GM23248 (cell line): ENCODE results near the gene OTOGL. TPM values are rescaled to one million over a fixed set of nuclear protein-coding genes. Genes with fewer than 3 reads are reported as not detected.
A peak's percentile ranks its signal among the peaks of the same experiment; 100 is the strongest.

ENCODE experiments used
- DNase-seq: peaks from one replicate; pipeline ENCODE4 v3.0.0-alpha.2; 2015
- H2AFZ ChIP-seq: fragments of 200-600 bp; sonication (generic); 2 replicates; pipeline ENCODE4 v1.6.1; 2016; ENCODE audit warnings: antibody characterized with exemption
- H3F3A ChIP-seq: fragments of 200-600 bp; sonication (generic); 2 replicates; pipeline ENCODE4 v1.6.1; 2016; ENCODE audit warnings: mild to moderate bottlenecking, antibody characterized with exemption, mixed run types; ENCODE audit not compliant: insufficient read depth
- H3K27ac ChIP-seq: fragments of 200-600 bp; sonication (generic); 2 replicates; pipeline ENCODE4 v1.5.1; 2016; ENCODE audit warnings: mild to moderate bottlenecking
- H3K27me3 ChIP-seq: fragments of 200-600 bp; sonication (generic); replicated peaks from 2 replicates; pipeline ENCODE4 v1.6.1; 2016; ENCODE audit warnings: mild to moderate bottlenecking; ENCODE audit not compliant: insufficient read depth
- H3K36me3 ChIP-seq: fragments of 200-600 bp; sonication (generic); 2 replicates; pipeline ENCODE4 v1.6.1; 2016; ENCODE audit warnings: low read depth, mild to moderate bottlenecking
- H3K4me1 ChIP-seq: fragments of 200-600 bp; sonication (generic); 2 replicates; pipeline ENCODE4 v1.6.1; 2016; ENCODE audit warnings: mild to moderate bottlenecking; ENCODE audit not compliant: insufficient read depth
- H3K4me2 ChIP-seq: fragments of 200-600 bp; sonication (generic); one replicate; pipeline ENCODE4 v1.6.1; 2016; ENCODE audit warnings: mild to moderate bottlenecking; ENCODE audit not compliant: unreplicated experiment
- H3K4me3 ChIP-seq: fragments of 200-600 bp; sonication (generic); 2 replicates; pipeline ENCODE4 v1.5.1; 2016; ENCODE audit warnings: mild to moderate bottlenecking
- H3K79me2 ChIP-seq: fragments of 200-600 bp; sonication (generic); 2 replicates; pipeline ENCODE4 v1.6.1; 2016; ENCODE audit warnings: mild to moderate bottlenecking; ENCODE audit not compliant: insufficient read depth
- H3K9ac ChIP-seq: fragments of 200-600 bp; sonication (generic); 2 replicates; pipeline ENCODE4 v1.6.1; 2016; ENCODE audit warnings: mild to moderate bottlenecking
- H3K9me2 ChIP-seq: fragments of 200-600 bp; sonication (generic); 2 replicates; pipeline ENCODE4 v1.6.1; 2016; ENCODE audit warnings: mixed run types, mild to moderate bottlenecking, moderate library complexity; ENCODE audit not compliant: insufficient read depth
- H3K9me3 ChIP-seq: fragments of 200-600 bp; sonication (generic); one replicate; pipeline ENCODE4 v1.6.1; 2017; ENCODE audit warnings: low read depth
- H4K20me1 ChIP-seq: fragments of 200-600 bp; sonication (generic); 2 replicates; pipeline ENCODE4 v1.6.0; 2016; ENCODE audit not compliant: insufficient read depth
- EZH2 ChIP-seq: fragments of 200-600 bp; sonication (generic); IDR thresholded peaks from 2 replicates; pipeline ENCODE4 v1.6.1; 2018; ENCODE audit warnings: antibody characterized with exemption, mild to moderate bottlenecking; ENCODE audit not compliant: insufficient read depth, poor library complexity, severe bottlenecking
- EZH2phosphoT487 ChIP-seq: fragments of 200-600 bp; sonication (generic); IDR thresholded peaks from 2 replicates; pipeline ENCODE4 v1.6.1; 2018; ENCODE audit warnings: antibody characterized with exemption, moderate library complexity, mild to moderate bottlenecking, low read depth; ENCODE audit not compliant: insufficient read depth
- WGBS, 2 experiments: methylation state at CpG; one replicate each; pipeline ENCODE4 v1.1.6; 2015 to 2017; ENCODE audit warnings: low lambda C conversion rate in 2 of 2, low coverage in 1 of 2; ENCODE audit errors: missing lambda C conversion rate in 2 of 2; 5-methylcytosine and 5-hydroxymethylcytosine counted together
- in situ Hi-C: fragments of 300-500 bp; cut with MboI; formaldehyde crosslinking; loops from 2 replicates; pipeline ENCODE4 v1.15.0; 2020
- polyA plus RNA-seq: library from polyadenylated mRNA; unstranded; fragments of >200 nt; fragmentation: Nextera tagmentation; extraction: Ambion mirVana; gene quantifications from 2 replicates; pipeline ENCODE4 v1.2.1, GENCODE V29; 2016
- total RNA-seq: library from RNA; depleted of rRNA; stranded (reverse); fragments of >200 nt; shearing (Covaris generic); gene quantifications from 2 replicates; pipeline ENCODE4 v1.2.3, GENCODE V29; 2014

OTOGL gene
- total and polyA plus RNA-seq, 2 experiments from 2014 or later, result under 0.01 to 0.09 TPM

GRCh38 chr12:80401191-80401590 lies 301.9 kb downstream of the OTOGL start:
- no peaks in the 10 kb centered on the region for H3K79me2 ChIP-seq
- no peak overlapping the region for H3K4me3 ChIP-seq
- peak overlapping the region; percentile 16 for H3K4me2 ChIP-seq
- H3F3A ChIP-seq, result no peaks in the 10 kb centered on the region
- in situ Hi-C loops, result loop anchor here (25.0 kb wide), 1 partner anchor 536 kb away; the partner anchor contains the start of gene LIN7A
- no peaks in the 10 kb centered on the region for H3K9me2 ChIP-seq
- H3K27ac ChIP-seq, result no peak overlapping the region
- H4K20me1 ChIP-seq, result no peaks in the 10 kb centered on the region
- DNase-seq, result no peak
- H3K9me3 ChIP-seq, result no peaks in the 10 kb centered on the region
- peak overlapping the region; percentile 42 for H2AFZ ChIP-seq
- H3K27me3 ChIP-seq, result no peaks in the 10 kb centered on the region
- no peak overlapping the region for H3K9ac ChIP-seq
- H3K4me1 ChIP-seq, result no peaks in the 10 kb centered on the region
- TF ChIP-seq EZH2 (no peak), EZH2phosphoT487 (no peak)
- no peaks in the 10 kb centered on the region for H3K36me3 ChIP-seq
- 70 to 77% methylated on average over 3 of the region's 3 CpGs for WGBS, 2 experiments

- H3K36me3 ChIP-seq, result no peaks in the 10 kb centered on the region
- H3F3A ChIP-seq, result no peaks in the 10 kb centered on the region
- no peaks in the 10 kb centered on the region for H3K9me2 ChIP-seq
- WGBS, 2 experiments, result 83 to 94% methylated on average over 2 of the region's 2 CpGs
- H3K4me1 ChIP-seq, result no peaks in the 10 kb centered on the region
- H3K4me2 ChIP-seq, result no peak overlapping the region
- no peaks in the 10 kb centered on the region for H3K27me3 ChIP-seq
- in situ Hi-C loops, result loop anchor here (25.0 kb wide), 1 partner anchor 533 kb away; the partner anchor contains the start of gene LIN7A
- H3K9me3 ChIP-seq, result no peaks in the 10 kb centered on the region
- no peak overlapping the region for H3K4me3 ChIP-seq
- H3K79me2 ChIP-seq, result no peaks in the 10 kb centered on the region
- no peak for DNase-seq
- no peak overlapping the region for H2AFZ ChIP-seq
- no peak overlapping the region for H3K27ac ChIP-seq
- H4K20me1 ChIP-seq, result no peaks in the 10 kb centered on the region
- TF ChIP-seq EZH2 (no peak), EZH2phosphoT487 (no peak)
- H3K9ac ChIP-seq, result no peak overlapping the region
These were observed 305.3 kb downstream of the OTOGL start for GRCh38 chr12:80404629-80405028.

GRCh38 chr12:80406253-80406652 lies 306.9 kb downstream of the OTOGL start:
- no peaks in the 10 kb centered on the region for H3K4me1 ChIP-seq
- no peak overlapping the region for H3K27ac ChIP-seq
- no peaks in the 10 kb centered on the region for H3K27me3 ChIP-seq
- no peak for DNase-seq
- no peaks in the 10 kb centered on the region for H4K20me1 ChIP-seq
- no peak overlapping the region for H3K9ac ChIP-seq
- TF ChIP-seq EZH2 (no peak), EZH2phosphoT487 (no peak)
- no peak overlapping the region for H3K4me2 ChIP-seq
- no peaks in the 10 kb centered on the region for H3F3A ChIP-seq
- H2AFZ ChIP-seq, result no peak overlapping the region
- H3K4me3 ChIP-seq, result no peak overlapping the region
- H3K36me3 ChIP-seq, result no peaks in the 10 kb centered on the region
- H3K79me2 ChIP-seq, result no peaks in the 10 kb centered on the region
- in situ Hi-C loops, result loop anchor here (25.0 kb wide), 1 partner anchor 531 kb away; the partner anchor contains the start of gene LIN7A
- no peaks in the 10 kb centered on the region for H3K9me3 ChIP-seq
- no peaks in the 10 kb centered on the region for H3K9me2 ChIP-seq

- Histone ChIP-seq H3K4me3 (no peak overlapping the region), H3K4me1 (no peaks in the 10 kb centered on the region), H3K27ac (no peak overlapping the region), H3K27me3 (no peaks in the 10 kb centered on the region), H3F3A (no peaks in the 10 kb centered on the region), H3K4me2 (no peak overlapping the region), H2AFZ (no peak overlapping the region), H3K9ac (no peak overlapping the region), H3K36me3 (no peaks in the 10 kb centered on the region), H3K9me2 (no peaks in the 10 kb centered on the region), H4K20me1 (no peaks in the 10 kb centered on the region), H3K9me3 (no peaks in the 10 kb centered on the region), H3K79me2 (no peaks in the 10 kb centered on the region)
- WGBS, 2 experiments, result 46 to 51% methylated on average over 3 of the region's 3 CpGs
- TF ChIP-seq EZH2phosphoT487, result no peak
- TF ChIP-seq EZH2, result no peak
- in situ Hi-C loops, result loop anchor here (5.0 to 25.0 kb wide), 2 partner anchors 351 to 526 kb away; partner anchors contain the start of gene LIN7A
- DNase-seq, result no peak
These were observed 312.4 kb downstream of the OTOGL start for GRCh38 chr12:80411787-80412186.

GRCh38 chr12:80412343-80412953 lies 313.1 kb downstream of the OTOGL start:
- Histone ChIP-seq H3F3A (no peaks in the 10 kb centered on the region), H2AFZ (no peak overlapping the region), H4K20me1 (no peaks in the 10 kb centered on the region), H3K79me2 (no peaks in the 10 kb centered on the region), H3K9me2 (no peaks in the 10 kb centered on the region), H3K4me2 (no peak overlapping the region), H3K27me3 (no peaks in the 10 kb centered on the region), H3K9ac (no peak overlapping the region), H3K36me3 (no peaks in the 10 kb centered on the region), H3K27ac (no peak overlapping the region), H3K9me3 (no peaks in the 10 kb centered on the region), H3K4me1 (no peaks in the 10 kb centered on the region), H3K4me3 (no peak overlapping the region)
- no peak for TF ChIP-seq EZH2
- no peak for TF ChIP-seq EZH2phosphoT487
- in situ Hi-C loops, result loop anchor here (5.0 to 25.0 kb wide), 2 partner anchors 350 to 525 kb away; partner anchors contain the start of gene LIN7A
- DNase-seq, result peak; percentile 80
- 0 to 1% methylated on average over 3 of the region's 3 CpGs for WGBS, 2 experiments
